NCI-H2107 treated with DMSO at 0.1 percent for 48 hours (cell line): ENCODE measurements around the gene NPVF.

ENCODE experiments used
- DNase-seq: peaks from one replicate; lab custom pipeline; 2025; ENCODE audit not compliant: unreplicated experiment; lab: John Stamatoyannopoulos, UW

NPVF gene

DNA sequence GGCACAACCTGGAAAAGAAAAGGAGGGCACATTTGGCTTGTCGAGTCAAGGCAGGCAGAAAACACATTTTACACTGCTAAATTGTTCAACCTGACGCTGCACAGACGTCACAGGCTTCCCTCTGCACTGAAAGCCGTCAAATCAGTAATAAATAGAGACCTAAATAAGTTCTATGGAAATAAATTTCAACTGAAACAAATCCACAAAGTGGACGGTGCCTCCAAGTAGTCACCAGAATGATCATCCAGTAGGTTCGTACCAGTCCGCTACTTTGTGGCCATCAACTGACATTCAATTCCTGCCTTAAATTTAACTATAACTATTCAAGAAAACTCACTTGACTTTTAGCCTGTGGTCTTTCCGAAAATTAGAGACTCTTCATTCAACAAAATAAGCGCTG lies 49.0 kb downstream of the NPVF start:
- DNase-seq: no peak
